Measurements from ENCODE around the gene VPS13D. TPM values are rescaled to one million over a fixed set of nuclear protein-coding genes. Genes with fewer than 3 reads are reported as not detected.
"Not testable (repeated sequence)": the region's sequence is repeated elsewhere in the genome, so short reads cannot be mapped to it uniquely, and the experiment has no call there.

VPS13D gene
- total RNA-seq, 6 experiments from 2014 or later, result 18.8 to 29.5 (median 21.5) TPM

- Mint-ChIP-seq H3K4me1 (ENCODE audit: low read depth) (peaks cover 19% of the 10 kb centered on the region), H3K36me3 (ENCODE audit: low read depth) (peaks cover 31% of the 10 kb centered on the region), H3K9me3 (no peaks in the 10 kb centered on the region), H3K27ac (no peak overlapping the region), H3K4me3 (no peak overlapping the region), H3K27me3 (ENCODE audit: insufficient read depth) (no peaks in the 10 kb centered on the region; the same call in 1 of the 2 replicates)
- DNase-seq, result no peak
- no peak for TF ChIP-seq CTCF (IDR thresholded peaks at IDR 0.05)
Measured at GRCh38 chr1:12467570-12468286, 237.9 kb downstream of the VPS13D start.

DNA sequence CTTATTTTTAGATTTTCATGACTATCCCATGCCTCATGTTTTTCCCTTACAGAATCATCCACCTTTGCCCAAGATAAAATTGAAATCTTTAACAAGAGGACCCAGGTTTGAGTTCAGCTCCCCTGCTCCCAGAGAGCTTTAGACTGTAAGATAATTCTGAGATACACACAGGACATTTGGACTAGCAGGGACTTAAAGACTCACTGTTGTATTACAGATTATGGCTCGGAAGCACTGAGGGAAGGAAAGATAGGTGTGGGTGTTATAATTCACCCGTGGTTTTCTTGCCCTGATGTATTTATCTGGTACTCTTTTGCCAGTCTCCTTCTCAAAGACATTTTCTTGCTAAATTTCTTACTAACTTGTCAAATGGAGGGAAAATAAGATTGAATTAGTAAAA lies 238.5 kb downstream of the VPS13D start:
- no peak overlapping the region for H3K27ac Mint-ChIP-seq
- TF ChIP-seq CTCF (IDR thresholded peaks at IDR 0.05), result no peak
- H3K36me3 Mint-ChIP-seq (ENCODE audit: low read depth), result peaks cover 31% of the 10 kb centered on the region
- H3K27me3 Mint-ChIP-seq (ENCODE audit: insufficient read depth), result no peaks in the 10 kb centered on the region; the same call in 1 of the 2 replicates
- no peaks in the 10 kb centered on the region for H3K9me3 Mint-ChIP-seq
- H3K4me3 Mint-ChIP-seq, result no peak overlapping the region
- DNase-seq, result no peak
- peaks cover 19% of the 10 kb centered on the region for H3K4me1 Mint-ChIP-seq (ENCODE audit: low read depth)

DNA sequence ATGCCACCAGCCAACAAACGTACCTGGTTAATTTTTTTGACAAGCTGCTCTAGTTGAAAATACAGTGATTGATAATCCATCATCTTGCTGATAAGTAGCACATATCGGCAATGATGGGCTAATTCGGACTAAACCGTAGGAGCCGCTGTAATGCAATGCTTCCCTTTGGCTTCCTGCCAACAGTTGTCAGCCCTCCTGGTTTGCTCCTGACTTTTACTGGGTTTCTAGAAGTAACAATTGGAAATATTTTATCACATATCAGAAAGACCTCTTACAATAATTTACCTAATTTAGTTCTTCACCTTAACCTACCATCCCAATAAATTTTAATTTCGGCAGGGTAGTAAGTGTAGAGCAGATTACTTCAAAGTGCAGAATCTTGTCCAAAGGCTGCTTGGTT lies 239.7 kb downstream of the VPS13D start:
- Mint-ChIP-seq H3K9me3 (no peaks in the 10 kb centered on the region), H3K27me3 (ENCODE audit: insufficient read depth) (no peaks in the 10 kb centered on the region), H3K36me3 (ENCODE audit: low read depth) (peaks cover 38% of the 10 kb centered on the region), H3K4me3 (no peak overlapping the region), H3K4me1 (ENCODE audit: low read depth) (peaks cover 9% of the 10 kb centered on the region), H3K27ac (no peak overlapping the region)
- TF ChIP-seq CTCF (IDR thresholded peaks at IDR 0.05), result no peak
- no peak for DNase-seq

GRCh38 chr1:12469990-12470389 lies 240.2 kb downstream of the VPS13D start:
- peaks cover 4% of the 10 kb centered on the region for H3K4me1 Mint-ChIP-seq (ENCODE audit: low read depth)
- no peak for TF ChIP-seq CTCF (IDR thresholded peaks at IDR 0.05)
- H3K9me3 Mint-ChIP-seq, result no peaks in the 10 kb centered on the region
- H3K36me3 Mint-ChIP-seq (ENCODE audit: low read depth), result peaks cover 36% of the 10 kb centered on the region
- no peak overlapping the region for H3K27ac Mint-ChIP-seq
- H3K4me3 Mint-ChIP-seq, result no peak overlapping the region
- DNase-seq, result no peak
- H3K27me3 Mint-ChIP-seq (ENCODE audit: insufficient read depth), result no peaks in the 10 kb centered on the region

DNA sequence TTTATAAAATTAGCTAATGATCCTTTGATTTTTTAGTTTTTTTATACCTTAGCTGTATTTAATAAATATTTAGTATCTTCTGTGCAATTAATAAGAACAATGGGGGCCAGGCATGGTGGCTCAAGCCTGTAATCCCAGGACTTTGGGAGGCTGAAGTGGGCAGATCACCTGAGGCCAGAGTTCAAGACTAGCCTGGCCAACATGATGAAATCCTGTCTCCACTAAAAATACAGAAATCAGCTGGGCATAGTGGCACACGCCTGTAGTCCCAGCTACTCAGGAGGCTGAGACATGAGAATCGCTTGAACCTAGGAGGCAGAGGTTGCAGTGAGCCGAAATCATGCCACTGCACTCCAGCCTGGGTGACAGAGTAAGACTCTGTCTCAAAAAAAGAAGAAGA lies 241.1 kb downstream of the VPS13D start:
- not testable (repeated sequence) for H3K4me3 Mint-ChIP-seq; H3K4me1 Mint-ChIP-seq (ENCODE audit: low read depth); H3K27me3 Mint-ChIP-seq (ENCODE audit: insufficient read depth); H3K27ac Mint-ChIP-seq; H3K9me3 Mint-ChIP-seq; DNase-seq
- H3K36me3 Mint-ChIP-seq (ENCODE audit: low read depth), result peaks cover 31% of the 10 kb centered on the region

GRCh38 chr1:12472156-12472797 lies 242.4 kb downstream of the VPS13D start:
- no peak for TF ChIP-seq CTCF (IDR thresholded peaks at IDR 0.05)
- peaks cover 24% of the 10 kb centered on the region for H3K36me3 Mint-ChIP-seq (ENCODE audit: low read depth)
- H3K27me3 Mint-ChIP-seq (ENCODE audit: insufficient read depth), result no peaks in the 10 kb centered on the region
- no peak overlapping the region for H3K4me3 Mint-ChIP-seq
- no peaks in the 10 kb centered on the region for H3K9me3 Mint-ChIP-seq
- DNase-seq, result no peak
- peaks cover 10% of the 10 kb centered on the region for H3K4me1 Mint-ChIP-seq (ENCODE audit: low read depth)
- no peak overlapping the region for H3K27ac Mint-ChIP-seq
